Gastroesophageal sphincter (tissue), 4 donors: ENCODE data around the gene PTH2R. TPM values are rescaled to one million over a fixed set of nuclear protein-coding genes. Genes with fewer than 3 reads are reported as not detected.
"Not testable (repeated sequence)": the region's sequence is repeated elsewhere in the genome, so short reads cannot be mapped to it uniquely, and the experiment has no call there.

Experiments used
- ATAC-seq: fragments of 150-250 bp; one replicate; pipeline ENCODE4 v1.9.1; 2016; ENCODE audit warnings: mild to moderate bottlenecking, moderate library complexity
- H3K27ac ChIP-seq, 4 donors: fragments of 200-600 bp; sonication (generic) in 3 of 4; 1 replicate in 3 of 4; 2 replicates in 1 of 4; pipeline ENCODE4 v1.5.1; 2016 to 2019
- H3K27me3 ChIP-seq: fragments of 200-600 bp; sonication (generic); one replicate; pipeline ENCODE4 v1.5.1; 2019
- H3K36me3 ChIP-seq, 2 donors: fragments of 200-600 bp; sonication (generic); one replicate each; pipeline ENCODE4 v1.5.1; 2019; ENCODE audit warnings: control low read depth in 1 of 2
- H3K4me1 ChIP-seq, 3 donors: fragments of 200-600 bp; sonication (generic); 1 replicate in 2 of 3; 2 replicates in 1 of 3; pipeline ENCODE4 v1.5.1; 2016 to 2019; ENCODE audit warnings: control low read depth in 2 of 3
- H3K4me3 ChIP-seq, 2 donors: fragments of 200-600 bp; sonication (generic); one replicate each; pipeline ENCODE4 v1.5.1; 2019; ENCODE audit warnings: mild to moderate bottlenecking in 1 of 2, moderate library complexity in 1 of 2
- H3K9me3 ChIP-seq, 3 donors: fragments of 200-600 bp; sonication (generic); one replicate each; pipeline ENCODE4 v1.5.1; 2017 to 2019; ENCODE audit warnings: control low read depth in 2 of 3
- CTCF ChIP-seq, 4 experiments: fragments of 200-600 bp in 2 of 4; fragments of 450-650 bp in 2 of 4; sonication (generic) in 1 of 4; IDR thresholded peaks; one replicate each; pipeline ENCODE4 v1.5.1; 2017 to 2019; ENCODE audit warnings: antibody characterized with exemption in 4 of 4, mild to moderate bottlenecking in 2 of 4, moderate library complexity in 2 of 4
- EP300 ChIP-seq: sonication (generic); formaldehyde crosslinking; IDR thresholded peaks from one replicate; pipeline ENCODE4 v1.6.1; 2017; ENCODE audit warnings: antibody characterized with exemption, mild to moderate bottlenecking
- POLR2A ChIP-seq, 2 donors: fragments of 450-650 bp; IDR thresholded peaks; one replicate each; pipeline ENCODE4 v1.6.1; 2017; ENCODE audit warnings: antibody characterized with exemption in 2 of 2, mild to moderate bottlenecking in 2 of 2, moderate library complexity in 1 of 2
- POLR2AphosphoS5 ChIP-seq: sonication (generic); formaldehyde crosslinking; IDR thresholded peaks from one replicate; pipeline ENCODE4 v1.6.1; 2017; ENCODE audit warnings: antibody characterized with exemption
- WGBS, 2 donors: methylation state at CpG; one replicate each; pipeline ENCODE4 v1.1.5; 2018; ENCODE audit warnings: low coverage in 1 of 2; 5-methylcytosine and 5-hydroxymethylcytosine counted together
- total RNA-seq, 4 donors: library from RNA; depleted of rRNA; stranded (reverse); fragments of >200 nt; gene quantifications; one replicate each; pipeline ENCODE4 v1.1.0, GENCODE V29; 2016

Gene PTH2R
- total RNA-seq, 4 donors from 2014 or later, result 0.62 TPM; not detected in 3

GRCh38 chr2:208511016-208511415 is 104.4 kb downstream of the PTH2R start:
- WGBS, 2 donors, result 35 to 42% methylated on average over 2 to 3 of the region's 3 CpGs
- ATAC-seq, result no peak

GRCh38 chr2:208511573-208511972 is 105.0 kb downstream of the PTH2R start:
- Histone ChIP-seq H3K4me3 (no peak overlapping the region), H3K36me3 (no peaks in the 10 kb centered on the region), H3K27me3 (no peaks in the 10 kb centered on the region), H3K27ac (no peak overlapping the region), H3K9me3 (peaks cover 0 to 32% (median 0%) of the 10 kb centered on the region in 3 donors), H3K4me1 (no peaks in the 10 kb centered on the region)
- TF ChIP-seq EP300, result no peak
- TF ChIP-seq POLR2A (IDR thresholded peaks at IDR 0.05), result no peak
- no peak for TF ChIP-seq POLR2AphosphoS5
- TF ChIP-seq CTCF (IDR thresholded peaks at IDR 0.05), result no peak
- 40% methylated on average over 1 of the region's 1 CpG; no CpG with 5 or more reads in 1 of the 2 donors for WGBS, 2 donors
- no peak for ATAC-seq

More at GRCh38 chr2:208511016-208511415, 104.4 kb downstream of the PTH2R start:
- H3K27me3 ChIP-seq, result no peaks in the 10 kb centered on the region
- H3K4me1 ChIP-seq, result no peaks in the 10 kb centered on the region
- H3K36me3 ChIP-seq, result no peaks in the 10 kb centered on the region
- TF ChIP-seq CTCF (IDR thresholded peaks at IDR 0.05) (no peak), POLR2AphosphoS5 (no peak), POLR2A (IDR thresholded peaks at IDR 0.05) (no peak)
- no peak overlapping the region for H3K4me3 ChIP-seq
- no peak overlapping the region for H3K27ac ChIP-seq
- peaks cover 0 to 30% (median 0%) of the 10 kb centered on the region in 3 donors for H3K9me3 ChIP-seq

- 75% methylated on average over 1 of the region's 1 CpG; no CpG with 5 or more reads in 1 of the 2 donors for WGBS, 2 donors
- Histone ChIP-seq H3K4me1 (no peaks in the 10 kb centered on the region), H3K36me3 (no peaks in the 10 kb centered on the region), H3K9me3 (peaks cover 0 to 23% (median 0%) of the 10 kb centered on the region in 3 donors), H3K27me3 (no peaks in the 10 kb centered on the region), H3K27ac (no peak overlapping the region), H3K4me3 (no peak overlapping the region)
- ATAC-seq, result no peak
- no peak for TF ChIP-seq POLR2AphosphoS5
- TF ChIP-seq CTCF (IDR thresholded peaks at IDR 0.05), result no peak
Observed at GRCh38 chr2:208515099-208515498, 108.5 kb downstream of the PTH2R start.

GRCh38 chr2:208523069-208523468 is 116.5 kb downstream of the PTH2R start:
- H3K9me3 ChIP-seq, result peaks cover 0 to 32% (median 0%) of the 10 kb centered on the region in 3 donors
- H3K36me3 ChIP-seq, ATAC-seq, H3K4me3 ChIP-seq, H3K27me3 ChIP-seq, H3K27ac ChIP-seq, H3K4me1 ChIP-seq: not testable (repeated sequence)

GRCh38 chr2:208525165-208525564 is 118.6 kb downstream of the PTH2R start:
- ATAC-seq, H3K27me3 ChIP-seq, H3K4me1 ChIP-seq, H3K27ac ChIP-seq, H3K4me3 ChIP-seq, H3K36me3 ChIP-seq: not testable (repeated sequence)
- WGBS, 2 donors, result no CpG with 5 or more reads among the region's 6 CpGs
- H3K9me3 ChIP-seq, result peaks cover 0 to 21% (median 0%) of the 10 kb centered on the region in 3 donors

- H3K36me3 ChIP-seq, result no peaks in the 10 kb centered on the region
- H3K4me1 ChIP-seq, result no peaks in the 10 kb centered on the region
- no peak overlapping the region for H3K4me3 ChIP-seq
- no peak for ATAC-seq
- H3K9me3 ChIP-seq, result no peaks in the 10 kb centered on the region
- no peak for TF ChIP-seq EP300
- TF ChIP-seq POLR2A (IDR thresholded peaks at IDR 0.05), result no peak
- TF ChIP-seq POLR2AphosphoS5, result no peak
- no peak for TF ChIP-seq CTCF (IDR thresholded peaks at IDR 0.05)
- 67% methylated on average over 1 of the region's 5 CpGs; no CpG with 5 or more reads in 1 of the 2 donors for WGBS, 2 donors
- H3K27ac ChIP-seq, result no peak overlapping the region
- no peaks in the 10 kb centered on the region for H3K27me3 ChIP-seq
Observed at GRCh38 chr2:208529796-208530195, 123.2 kb downstream of the PTH2R start.
